ENCODE results near the gene GBE1. TPM values are rescaled to one million over a fixed set of nuclear protein-coding genes. Genes with fewer than 3 reads are reported as not detected.

Gene GBE1
- polyA plus RNA-seq, 1 donor (not counting 4 experiments of a cell fraction or from before 2014, with no cell fraction given), result 30.2 TPM

GRCh38 chr3:81545572-81545971 is 215.9 kb downstream of the GBE1 start:
- Histone ChIP-seq H3K27ac (ENCODE audit: control insufficient read depth, insufficient read depth, low read length) (no peak overlapping the region), H3K4me2 (ENCODE audit: control insufficient read depth, extremely low read depth, insufficient read depth, low read depth, low read length) (no peak overlapping the region), H4K20me1 (ENCODE audit: control insufficient read depth, extremely low read depth, insufficient read depth, low read length) (no peaks in the 10 kb centered on the region), H3K79me2 (ENCODE audit: control insufficient read depth, insufficient read depth, low read length) (no peaks in the 10 kb centered on the region), H2AFZ (ENCODE audit: control insufficient read depth, low read length) (no peak overlapping the region), H3K9ac (ENCODE audit: control insufficient read depth, extremely low read depth, insufficient read depth, low read length) (no peak overlapping the region), H3K4me1 (ENCODE audit: control insufficient read depth, extremely low read depth, insufficient read depth, low read length) (no peaks in the 10 kb centered on the region), H3K27me3 (ENCODE audit: control insufficient read depth, extremely low read depth, insufficient read depth, low read length) (no peaks in the 10 kb centered on the region), H3K4me3 (ENCODE audit: control insufficient read depth in 2 of 3, extremely low read depth in 1 of 3, insufficient read depth in 2 of 3, low read depth in 1 of 3, low read length in 3 of 3) (no peak overlapping the region), H3K9me3 (ENCODE audit: control insufficient read depth, low read depth, low read length) (no peaks in the 10 kb centered on the region), H3K9me1 (ENCODE audit: control insufficient read depth, extremely low read depth, insufficient read depth, low read length) (no peaks in the 10 kb centered on the region), H3K36me3 (ENCODE audit: control insufficient read depth in 2 of 2, extremely low read depth in 1 of 2, insufficient read depth in 2 of 2, low read length in 2 of 2) (no peaks in the 10 kb centered on the region)
- dilution Hi-C loops (cut with MboI; ENCODE audit: extremely low pct_ligation_motif_present, low sequenced_read_pairs), result no loop called here
- TF ChIP-seq CTCF (optimal IDR thresholded peaks at IDR 0.05 in 1 of 3, IDR thresholded peaks at IDR 0.05 in 1 of 3, conservative IDR thresholded peaks at IDR 0.05 in 1 of 3; ENCODE audit: extremely low read depth in 1 of 3, insufficient read depth in 2 of 3, low read length in 3 of 3) (no peak), EZH2 (IDR thresholded peaks at IDR 0.05; ENCODE audit: low read length) (no peak)
- FAIRE-seq (no peak), DNase-seq (ENCODE audit: low read depth, low spot score) (no peak)

DNA sequence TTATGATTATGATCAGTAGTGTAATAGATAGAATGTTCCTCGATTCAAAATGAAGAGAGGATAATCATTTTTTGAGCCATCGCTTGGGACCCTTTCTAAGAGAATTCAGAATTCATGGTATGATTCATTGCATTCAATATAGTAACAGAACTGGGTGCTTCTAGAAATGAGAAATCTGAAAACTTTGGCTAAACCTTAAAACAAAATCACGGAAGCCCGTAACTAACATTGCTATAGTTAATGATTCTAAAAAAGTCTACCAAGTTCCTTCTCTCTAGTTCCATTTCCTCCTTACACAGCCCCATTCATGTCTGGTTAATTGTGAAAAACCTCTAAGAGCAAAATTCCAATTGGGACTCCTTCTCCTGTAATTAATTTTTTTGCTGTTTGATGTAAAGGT is 217.1 kb downstream of the GBE1 start:
- Histone ChIP-seq H3K36me3 (ENCODE audit: control insufficient read depth in 2 of 2, extremely low read depth in 1 of 2, insufficient read depth in 2 of 2, low read length in 2 of 2) (no peaks in the 10 kb centered on the region), H3K4me2 (ENCODE audit: control insufficient read depth, extremely low read depth, insufficient read depth, low read depth, low read length) (no peak overlapping the region), H3K9ac (ENCODE audit: control insufficient read depth, extremely low read depth, insufficient read depth, low read length) (no peak overlapping the region), H4K20me1 (ENCODE audit: control insufficient read depth, extremely low read depth, insufficient read depth, low read length) (no peaks in the 10 kb centered on the region), H3K4me1 (ENCODE audit: control insufficient read depth, extremely low read depth, insufficient read depth, low read length) (no peaks in the 10 kb centered on the region), H3K79me2 (ENCODE audit: control insufficient read depth, insufficient read depth, low read length) (no peaks in the 10 kb centered on the region), H3K9me1 (ENCODE audit: control insufficient read depth, extremely low read depth, insufficient read depth, low read length) (no peaks in the 10 kb centered on the region), H3K4me3 (ENCODE audit: control insufficient read depth in 2 of 3, extremely low read depth in 1 of 3, insufficient read depth in 2 of 3, low read depth in 1 of 3, low read length in 3 of 3) (no peak overlapping the region), H3K27ac (ENCODE audit: control insufficient read depth, insufficient read depth, low read length) (no peak overlapping the region), H3K9me3 (ENCODE audit: control insufficient read depth, low read depth, low read length) (no peaks in the 10 kb centered on the region), H3K27me3 (ENCODE audit: control insufficient read depth, extremely low read depth, insufficient read depth, low read length) (no peaks in the 10 kb centered on the region), H2AFZ (ENCODE audit: control insufficient read depth, low read length) (no peak overlapping the region)
- no peak for TF ChIP-seq CTCF (optimal IDR thresholded peaks at IDR 0.05 in 1 of 3, IDR thresholded peaks at IDR 0.05 in 1 of 3, conservative IDR thresholded peaks at IDR 0.05 in 1 of 3; ENCODE audit: extremely low read depth in 1 of 3, insufficient read depth in 2 of 3, low read length in 3 of 3)
- TF ChIP-seq EZH2 (IDR thresholded peaks at IDR 0.05; ENCODE audit: low read length), result no peak
- DNase-seq (ENCODE audit: low read depth, low spot score) (no peak), FAIRE-seq (no peak)
- dilution Hi-C loops (cut with MboI; ENCODE audit: extremely low pct_ligation_motif_present, low sequenced_read_pairs), result no loop called here

All from keratinocyte (primary cell).